NOMO-1 treated with DMSO at 0.1 percent for 48 hours (cell line): ENCODE data around the gene NEO1.
A peak's percentile ranks its signal among the peaks of the same experiment; 100 is the strongest.

Experiments
- DNase-seq: peaks from one replicate; lab custom pipeline; 2025; ENCODE audit not compliant: unreplicated experiment; lab: John Stamatoyannopoulos, UW

NEO1 gene

DNA sequence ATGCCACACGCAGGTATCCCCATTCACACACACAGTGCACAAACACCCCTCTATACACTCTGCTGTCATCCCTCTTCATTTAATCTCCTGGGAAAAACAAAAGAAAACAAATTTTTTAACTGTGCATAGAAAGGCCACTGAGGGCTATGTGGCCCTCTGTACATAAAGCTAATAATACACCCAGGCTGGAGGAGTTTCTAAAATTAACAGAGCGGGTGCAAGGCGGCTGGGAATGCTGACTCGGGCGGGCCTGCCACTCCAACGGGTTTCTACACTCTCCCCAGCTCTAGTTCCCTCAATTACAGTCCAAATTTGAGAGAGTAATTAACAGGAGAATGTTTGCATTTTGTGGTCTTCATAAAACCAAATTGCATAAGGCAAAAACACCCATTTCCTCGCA, 293.4 kb downstream of the NEO1 start:
- no peak for DNase-seq

GRCh38 chr15:73346735-73347312, 294.6 kb downstream of the NEO1 start:
- peak; percentile 48 for DNase-seq

GRCh38 chr15:73349191-73349590, 296.9 kb downstream of the NEO1 start:
- DNase-seq: no peak

DNA sequence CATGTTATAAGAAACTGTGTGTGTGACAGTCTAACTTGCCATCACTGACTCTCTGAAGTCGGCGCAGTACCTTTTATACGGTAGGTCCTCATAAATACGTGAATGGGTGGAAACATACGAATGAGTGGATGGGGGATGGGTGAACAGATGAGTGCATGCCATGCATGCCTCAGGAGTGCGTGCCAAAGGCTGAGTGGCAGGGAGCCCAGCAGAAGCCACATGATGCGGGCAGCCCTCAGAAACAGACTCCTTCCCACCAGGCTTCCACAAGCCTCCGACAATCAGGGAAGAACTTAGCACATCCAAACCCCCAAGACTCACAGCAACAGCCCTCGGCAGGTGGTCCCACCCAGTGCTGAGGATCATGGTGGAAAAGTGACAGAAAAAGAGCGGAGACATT, 299.8 kb downstream of the NEO1 start:
- no peak for DNase-seq

- DNase-seq: no peak
Observed at GRCh38 chr15:73353734-73354133, 301.5 kb downstream of the NEO1 start.

GRCh38 chr15:73354241-73354640, 302.0 kb downstream of the NEO1 start:
- DNase-seq: no peak
